ENCODE results near the gene MMP17.

GRCh38 chr12:131829356-131829747 is 1.2 kb downstream of the MMP17 start:
- TF ChIP-seq CTCF (IDR thresholded peaks at IDR 0.05) (no peak), POLR2AphosphoS5 (IDR thresholded peaks at IDR 0.05; ENCODE audit: insufficient read depth in 1 of 2, low read depth in 1 of 2) (no peak)

All from vagina (tissue), 2 donors.